B cell (primary cell): ENCODE data around the gene ADCY10. TPM values are rescaled to one million over a fixed set of nuclear protein-coding genes. Genes with fewer than 3 reads are reported as not detected.

Source experiments
- ATAC-seq: fragments of 200-7000 bp; cut with Tn5 transposase; one replicate; pipeline ENCODE4 v1.10.0; 2021; ENCODE audit warnings: low read depth, mild to moderate bottlenecking, moderate number of reproducible peaks, moderate library complexity
- CTCF ChIA-PET: fragments of 350-600 bp; sonication (Branson Sonifier 250); formaldehyde crosslinking; loops from one replicate; lab custom pipeline; 2021; ENCODE audit warnings: antibody characterized with exemption, inconsistent platforms; lab: Charles Lee
- POLR2A ChIA-PET: fragments of 350-600 bp; sonication (Branson Sonifier 250); formaldehyde crosslinking; loops from one replicate; lab custom pipeline; 2021; ENCODE audit warnings: antibody characterized with exemption; lab: Charles Lee
- DNase-seq: peaks from one replicate; pipeline ENCODE4 v3.0.0; 2013
- H2AFZ ChIP-seq: 2 replicates; pipeline ENCODE4 v1.6.1; 2012; ENCODE audit warnings: mild to moderate bottlenecking, low read depth, low read length; ENCODE audit not compliant: insufficient read depth, poor library complexity, severe bottlenecking
- H3K27ac ChIP-seq, 2 donors: 1 replicate in 1 of 2; 2 replicates in 1 of 2; pipeline ENCODE4 v1.5.1; 2012 to 2013; ENCODE audit warnings: low read length in 2 of 2, mild to moderate bottlenecking in 2 of 2, moderate library complexity in 1 of 2
- H3K27me3 ChIP-seq, 4 experiments: fragments of 200-600 bp in 1 of 4; sonication (generic) in 1 of 4; replicated peaks in 1 of 4; 1 replicate in 2 of 4; 2 replicates in 2 of 4; pipeline versions ENCODE4 v1.6.1 to v1.7.0; 2013 to 2016; ENCODE audit warnings: low read length in 3 of 4, mild to moderate bottlenecking in 2 of 4, mixed read lengths in 1 of 4, moderate library complexity in 1 of 4; ENCODE audit not compliant: insufficient read depth in 4 of 4, control insufficient read depth in 3 of 4; ENCODE audit errors: control extremely low read depth in 1 of 4
- H3K36me3 ChIP-seq, 2 experiments: replicated peaks in 1 of 2; 1 replicate in 1 of 2; 2 replicates in 1 of 2; pipeline versions ENCODE4 v1.6.1 to v1.7.1; 2013; ENCODE audit warnings: low read length in 1 of 2; ENCODE audit not compliant: insufficient read depth in 2 of 2, control insufficient read depth in 1 of 2; ENCODE audit errors: control extremely low read depth in 1 of 2, extremely low read depth in 1 of 2
- H3K4me1 ChIP-seq, 2 donors: fragments of 200-600 bp in 1 of 2; sonication (generic) in 1 of 2; 1 replicate in 1 of 2; 2 replicates in 1 of 2; pipeline versions ENCODE4 v1.5.1 to v1.6.1; 2013 to 2017; ENCODE audit warnings: low read length in 2 of 2; ENCODE audit not compliant: control insufficient read depth in 2 of 2, insufficient read depth in 2 of 2
- H3K4me2 ChIP-seq: replicated peaks from 2 replicates; pipeline ENCODE3; 2012; ENCODE audit warnings: mild to moderate bottlenecking, low read depth, low read length; ENCODE audit not compliant: poor library complexity, severe bottlenecking
- H3K4me3 ChIP-seq, 5 experiments: fragments of 200-600 bp in 1 of 5; sonication (generic) in 1 of 5; 1 replicate in 3 of 5; 2 replicates in 2 of 5; pipeline versions ENCODE4 v1.5.1 to v1.7.0; 2011 to 2016; ENCODE audit warnings: low read length in 4 of 5, mild to moderate bottlenecking in 4 of 5, low read depth in 2 of 5, control low read depth in 1 of 5, moderate library complexity in 1 of 5; ENCODE audit not compliant: insufficient read depth in 1 of 5; ENCODE audit errors: control extremely low read depth in 1 of 5, extremely low read depth in 1 of 5
- H3K79me2 ChIP-seq: fragments of 200-600 bp; sonication (generic); one replicate; pipeline ENCODE4 v1.6.0; 2016; ENCODE audit warnings: low read length; ENCODE audit not compliant: control insufficient read depth, insufficient read depth
- H3K9ac ChIP-seq: fragments of 200-600 bp; sonication (generic); 2 replicates; pipeline ENCODE4 v1.6.1; 2017; ENCODE audit warnings: mild to moderate bottlenecking, low read length, moderate library complexity
- H3K9me3 ChIP-seq, 3 donors: one replicate each; pipeline versions ENCODE4 v1.6.1 to v1.7.1; 2013; ENCODE audit warnings: low read length in 2 of 3; ENCODE audit not compliant: control insufficient read depth in 2 of 3, insufficient read depth in 1 of 3; ENCODE audit errors: control extremely low read depth in 1 of 3
- H4K20me1 ChIP-seq: 2 replicates; pipeline ENCODE4 v1.6.0; 2012; ENCODE audit warnings: mild to moderate bottlenecking, low read length; ENCODE audit not compliant: insufficient read depth, control insufficient read depth, poor library complexity, severe bottlenecking
- H3K27ac Mint-ChIP-seq: one replicate; pipeline ENCODE4 v1.8.0; 2021; ENCODE audit warnings: mixed read lengths
- H3K27me3 Mint-ChIP-seq: one replicate; pipeline ENCODE4 v1.8.0; 2021; ENCODE audit warnings: mixed read lengths
- H3K4me1 Mint-ChIP-seq: one replicate; pipeline ENCODE4 v1.8.0; 2021; ENCODE audit warnings: mixed read lengths
- H3K4me3 Mint-ChIP-seq: one replicate; pipeline ENCODE4 v1.8.0; 2021; ENCODE audit warnings: mixed read lengths
- H3K9me3 Mint-ChIP-seq: one replicate; pipeline ENCODE4 v1.8.0; 2022; ENCODE audit warnings: mixed read lengths; ENCODE audit not compliant: insufficient read depth
- EZH2 ChIP-seq: IDR thresholded peaks from 2 replicates; pipeline ENCODE4 v1.6.1; 2012; ENCODE audit warnings: borderline replicate concordance, low read depth, mild to moderate bottlenecking, moderate library complexity, low read length; ENCODE audit not compliant: insufficient read depth, poor library complexity, severe bottlenecking
- WGBS: methylation state at CpG from one replicate; pipeline ENCODE4 v1.1.5; 2013; ENCODE audit warnings: missing lambda C conversion rate; ENCODE audit not compliant: insufficient coverage; 5-methylcytosine and 5-hydroxymethylcytosine counted together
- intact Hi-C: fragments of 100-400 bp; cut with micrococcal nuclease; formaldehyde crosslinking; loops from one replicate; pipeline ENCODE4 v1.10.0; 2022
- polyA plus RNA-seq: library from polyadenylated mRNA; depleted of rRNA; stranded (reverse); fragments of >200 nt; gene quantifications from 2 replicates; pipeline ENCODE4 v1.2.3, GENCODE V29; 2012
- total RNA-seq, 2 donors: library from RNA; stranded (reverse); fragments of 120-200 nt in 1 of 2; gene quantifications; 1 replicate in 1 of 2; 2 replicates in 1 of 2; pipeline versions ENCODE4 v1.2.3 to v1.2.4, GENCODE V29; 2013 to 2022
- TF ChIP-seq, protein P1 (sequence below): fragments of 200-600 bp; IDR thresholded peaks from one replicate; pipeline ENCODE4 v1.8.0; 2022; ENCODE audit warnings: antibody characterized with exemption, mild to moderate bottlenecking

ADCY10 gene
- total and polyA plus RNA-seq, 2 donors (not counting 1 experiment from before 2014, with no cell fraction given) = 0.15 TPM; not detected in 1

- H3K4me2 ChIP-seq = no peak overlapping the region
- Mint-ChIP-seq H3K4me1 (peaks cover 5% of the 10 kb centered on the region), H3K9me3 (no peaks in the 10 kb centered on the region), H3K4me3 (no peak overlapping the region), H3K27ac (no peak overlapping the region), H3K27me3 (peaks cover 24% of the 10 kb centered on the region)
- H4K20me1 ChIP-seq = no peaks in the 10 kb centered on the region
- POLR2A ChIA-PET = no interaction called here
- H3K27ac ChIP-seq = no peak overlapping the region
- H3K4me1 ChIP-seq = peaks cover 6% of the 10 kb centered on the region in 2 donors
- no peak overlapping the region for H3K9ac ChIP-seq
- peaks cover 0 to 9% (median 0%) of the 10 kb centered on the region in 4 experiments for H3K27me3 ChIP-seq
- no peak for TF ChIP-seq EZH2
- TF ChIP-seq, protein P1, sequence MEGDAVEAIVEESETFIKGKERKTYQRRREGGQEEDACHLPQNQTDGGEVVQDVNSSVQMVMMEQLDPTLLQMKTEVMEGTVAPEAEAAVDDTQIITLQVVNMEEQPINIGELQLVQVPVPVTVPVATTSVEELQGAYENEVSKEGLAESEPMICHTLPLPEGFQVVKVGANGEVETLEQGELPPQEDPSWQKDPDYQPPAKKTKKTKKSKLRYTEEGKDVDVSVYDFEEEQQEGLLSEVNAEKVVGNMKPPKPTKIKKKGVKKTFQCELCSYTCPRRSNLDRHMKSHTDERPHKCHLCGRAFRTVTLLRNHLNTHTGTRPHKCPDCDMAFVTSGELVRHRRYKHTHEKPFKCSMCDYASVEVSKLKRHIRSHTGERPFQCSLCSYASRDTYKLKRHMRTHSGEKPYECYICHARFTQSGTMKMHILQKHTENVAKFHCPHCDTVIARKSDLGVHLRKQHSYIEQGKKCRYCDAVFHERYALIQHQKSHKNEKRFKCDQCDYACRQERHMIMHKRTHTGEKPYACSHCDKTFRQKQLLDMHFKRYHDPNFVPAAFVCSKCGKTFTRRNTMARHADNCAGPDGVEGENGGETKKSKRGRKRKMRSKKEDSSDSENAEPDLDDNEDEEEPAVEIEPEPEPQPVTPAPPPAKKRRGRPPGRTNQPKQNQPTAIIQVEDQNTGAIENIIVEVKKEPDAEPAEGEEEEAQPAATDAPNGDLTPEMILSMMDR = no peak
- intact Hi-C loops = no loop called here
- WGBS = 100% methylated on average over 1 of the region's 6 CpGs
- no peak overlapping the region for H2AFZ ChIP-seq
- no peaks in the 10 kb centered on the region for H3K36me3 ChIP-seq
- no peak overlapping the region for H3K4me3 ChIP-seq
- no peaks in the 10 kb centered on the region for H3K9me3 ChIP-seq
- no peak for DNase-seq
- no peak for ATAC-seq
- no peaks in the 10 kb centered on the region for H3K79me2 ChIP-seq
- CTCF ChIA-PET = no interaction called here
Measured at GRCh38 chr1:167821356-167821685, 92.6 kb downstream of the ADCY10 start.

- peaks cover 0 to 9% (median 0%) of the 10 kb centered on the region in 4 experiments for H3K27me3 ChIP-seq
- no peak overlapping the region for H3K27ac ChIP-seq
- Mint-ChIP-seq H3K4me1 (peaks cover 5% of the 10 kb centered on the region), H3K9me3 (peaks cover 2% of the 10 kb centered on the region), H3K27ac (no peak overlapping the region), H3K27me3 (peaks cover 24% of the 10 kb centered on the region), H3K4me3 (no peak overlapping the region)
- TF ChIP-seq, protein P1 = no peak
- no peak for TF ChIP-seq EZH2
- no peak overlapping the region for H3K4me3 ChIP-seq
- H3K79me2 ChIP-seq = no peaks in the 10 kb centered on the region
- H2AFZ ChIP-seq = no peak overlapping the region
- peaks cover 0 to 3% (median 2%) of the 10 kb centered on the region in 3 donors for H3K9me3 ChIP-seq
- intact Hi-C loops = no loop called here
- 100% methylated on average over 4 of the region's 12 CpGs for WGBS
- ChIA-PET CTCF (no interaction called here), POLR2A (no interaction called here)
- H3K36me3 ChIP-seq = no peaks in the 10 kb centered on the region
- no peak overlapping the region for H3K4me2 ChIP-seq
- H4K20me1 ChIP-seq = no peaks in the 10 kb centered on the region
- no peak for DNase-seq
- no peak overlapping the region for H3K9ac ChIP-seq
- ATAC-seq = no peak
- H3K4me1 ChIP-seq = peaks cover 6% of the 10 kb centered on the region in 2 donors
Measured at GRCh38 chr1:167820684-167821355, 93.1 kb downstream of the ADCY10 start.
